ENCODE measurements around the gene KLRC4. TPM values are rescaled to one million over a fixed set of nuclear protein-coding genes. Genes with fewer than 3 reads are reported as not detected.

The KLRC4 gene
- total and polyA plus RNA-seq, 2 experiments from 2014 or later = not detected

GRCh38 chr12:10400829-10401228, 8.7 kb downstream of the KLRC4 start:
- H3K79me2 ChIP-seq (replicated peaks; ENCODE audit: insufficient read depth) = no peaks in the 10 kb centered on the region
- no peaks in the 10 kb centered on the region for H3F3A ChIP-seq (replicated peaks; ENCODE audit: low read depth)
- no peak overlapping the region for H3K4me2 ChIP-seq
- Mint-ChIP-seq H3K4me1 (peaks cover under 1% of the 10 kb centered on the region), H3K36me3 (ENCODE audit: low read depth) (no peaks in the 10 kb centered on the region), H3K4me3 (no peak overlapping the region), H3K9me3 (no peaks in the 10 kb centered on the region), H3K27ac (no peak overlapping the region), H3K27me3 (ENCODE audit: insufficient read depth, low read depth, poor library complexity) (no peaks in the 10 kb centered on the region)
- no peaks in the 10 kb centered on the region for H3K36me3 ChIP-seq (ENCODE audit: insufficient read depth)
- no peak for ATAC-seq
- H2AFZ ChIP-seq = no peak overlapping the region
- H3K27ac ChIP-seq (ENCODE audit: low read depth) = no peak overlapping the region
- TF ChIP-seq POLR2AphosphoS5 (IDR thresholded peaks at IDR 0.05; ENCODE audit: low read depth) (no peak), NANOG (IDR thresholded peaks at IDR 0.05; ENCODE audit: borderline replicate concordance) (no peak), EZH2phosphoT487 (IDR thresholded peaks at IDR 0.05; ENCODE audit: unreplicated experiment) (no peak), ZNF331 (CRISPR knock-in tag; IDR thresholded peaks at IDR 0.05; ENCODE audit: low read depth) (no peak), REST (IDR thresholded peaks at IDR 0.05; ENCODE audit: unreplicated experiment) (no peak), CTCF (conservative IDR thresholded peaks at IDR 0.05; ENCODE audit: low read depth in 2 of 2) (no peak), JUNB (IDR thresholded peaks at IDR 0.05; ENCODE audit: unreplicated experiment) (no peak)
- TF ChIP-seq, protein P1, sequence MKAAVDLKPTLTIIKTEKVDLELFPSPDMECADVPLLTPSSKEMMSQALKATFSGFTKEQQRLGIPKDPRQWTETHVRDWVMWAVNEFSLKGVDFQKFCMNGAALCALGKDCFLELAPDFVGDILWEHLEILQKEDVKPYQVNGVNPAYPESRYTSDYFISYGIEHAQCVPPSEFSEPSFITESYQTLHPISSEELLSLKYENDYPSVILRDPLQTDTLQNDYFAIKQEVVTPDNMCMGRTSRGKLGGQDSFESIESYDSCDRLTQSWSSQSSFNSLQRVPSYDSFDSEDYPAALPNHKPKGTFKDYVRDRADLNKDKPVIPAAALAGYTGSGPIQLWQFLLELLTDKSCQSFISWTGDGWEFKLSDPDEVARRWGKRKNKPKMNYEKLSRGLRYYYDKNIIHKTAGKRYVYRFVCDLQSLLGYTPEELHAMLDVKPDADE (IDR thresholded peaks at IDR 0.05) = no peak
- TF ChIP-seq, protein P2, sequence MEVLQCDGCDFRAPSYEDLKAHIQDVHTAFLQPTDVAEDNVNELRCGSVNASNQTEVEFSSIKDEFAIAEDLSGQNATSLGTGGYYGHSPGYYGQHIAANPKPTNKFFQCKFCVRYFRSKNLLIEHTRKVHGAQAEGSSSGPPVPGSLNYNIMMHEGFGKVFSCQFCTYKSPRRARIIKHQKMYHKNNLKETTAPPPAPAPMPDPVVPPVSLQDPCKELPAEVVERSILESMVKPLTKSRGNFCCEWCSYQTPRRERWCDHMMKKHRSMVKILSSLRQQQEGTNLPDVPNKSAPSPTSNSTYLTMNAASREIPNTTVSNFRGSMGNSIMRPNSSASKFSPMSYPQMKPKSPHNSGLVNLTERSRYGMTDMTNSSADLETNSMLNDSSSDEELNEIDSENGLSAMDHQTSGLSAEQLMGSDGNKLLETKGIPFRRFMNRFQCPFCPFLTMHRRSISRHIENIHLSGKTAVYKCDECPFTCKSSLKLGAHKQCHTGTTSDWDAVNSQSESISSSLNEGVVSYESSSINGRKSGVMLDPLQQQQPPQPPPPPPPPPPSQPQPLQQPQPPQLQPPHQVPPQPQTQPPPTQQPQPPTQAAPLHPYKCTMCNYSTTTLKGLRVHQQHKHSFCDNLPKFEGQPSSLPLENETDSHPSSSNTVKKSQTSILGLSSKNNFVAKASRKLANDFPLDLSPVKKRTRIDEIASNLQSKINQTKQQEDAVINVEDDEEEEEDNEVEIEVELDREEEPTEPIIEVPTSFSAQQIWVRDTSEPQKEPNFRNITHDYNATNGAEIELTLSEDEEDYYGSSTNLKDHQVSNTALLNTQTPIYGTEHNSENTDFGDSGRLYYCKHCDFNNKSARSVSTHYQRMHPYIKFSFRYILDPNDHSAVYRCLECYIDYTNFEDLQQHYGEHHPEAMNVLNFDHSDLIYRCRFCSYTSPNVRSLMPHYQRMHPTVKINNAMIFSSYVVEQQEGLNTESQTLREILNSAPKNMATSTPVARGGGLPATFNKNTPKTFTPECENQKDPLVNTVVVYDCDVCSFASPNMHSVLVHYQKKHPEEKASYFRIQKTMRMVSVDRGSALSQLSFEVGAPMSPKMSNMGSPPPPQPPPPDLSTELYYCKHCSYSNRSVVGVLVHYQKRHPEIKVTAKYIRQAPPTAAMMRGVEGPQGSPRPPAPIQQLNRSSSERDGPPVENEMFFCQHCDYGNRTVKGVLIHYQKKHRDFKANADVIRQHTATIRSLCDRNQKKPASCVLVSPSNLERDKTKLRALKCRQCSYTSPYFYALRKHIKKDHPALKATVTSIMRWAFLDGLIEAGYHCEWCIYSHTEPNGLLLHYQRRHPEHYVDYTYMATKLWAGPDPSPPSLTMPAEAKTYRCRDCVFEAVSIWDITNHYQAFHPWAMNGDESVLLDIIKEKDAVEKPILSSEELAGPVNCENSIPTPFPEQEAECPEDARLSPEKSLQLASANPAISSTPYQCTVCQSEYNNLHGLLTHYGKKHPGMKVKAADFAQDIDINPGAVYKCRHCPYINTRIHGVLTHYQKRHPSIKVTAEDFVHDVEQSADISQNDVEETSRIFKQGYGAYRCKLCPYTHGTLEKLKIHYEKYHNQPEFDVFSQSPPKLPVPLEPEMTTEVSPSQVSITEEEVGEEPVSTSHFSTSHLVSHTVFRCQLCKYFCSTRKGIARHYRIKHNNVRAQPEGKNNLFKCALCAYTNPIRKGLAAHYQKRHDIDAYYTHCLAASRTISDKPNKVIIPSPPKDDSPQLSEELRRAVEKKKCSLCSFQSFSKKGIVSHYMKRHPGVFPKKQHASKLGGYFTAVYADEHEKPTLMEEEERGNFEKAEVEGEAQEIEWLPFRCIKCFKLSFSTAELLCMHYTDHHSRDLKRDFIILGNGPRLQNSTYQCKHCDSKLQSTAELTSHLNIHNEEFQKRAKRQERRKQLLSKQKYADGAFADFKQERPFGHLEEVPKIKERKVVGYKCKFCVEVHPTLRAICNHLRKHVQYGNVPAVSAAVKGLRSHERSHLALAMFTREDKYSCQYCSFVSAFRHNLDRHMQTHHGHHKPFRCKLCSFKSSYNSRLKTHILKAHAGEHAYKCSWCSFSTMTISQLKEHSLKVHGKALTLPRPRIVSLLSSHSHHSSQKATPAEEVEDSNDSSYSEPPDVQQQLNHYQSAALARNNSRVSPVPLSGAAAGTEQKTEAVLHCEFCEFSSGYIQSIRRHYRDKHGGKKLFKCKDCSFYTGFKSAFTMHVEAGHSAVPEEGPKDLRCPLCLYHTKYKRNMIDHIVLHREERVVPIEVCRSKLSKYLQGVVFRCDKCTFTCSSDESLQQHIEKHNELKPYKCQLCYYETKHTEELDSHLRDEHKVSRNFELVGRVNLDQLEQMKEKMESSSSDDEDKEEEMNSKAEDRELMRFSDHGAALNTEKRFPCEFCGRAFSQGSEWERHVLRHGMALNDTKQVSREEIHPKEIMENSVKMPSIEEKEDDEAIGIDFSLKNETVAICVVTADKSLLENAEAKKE (CRISPR knock-in tag; IDR thresholded peaks at IDR 0.05) = no peak
- no peaks in the 10 kb centered on the region for H4K20me1 ChIP-seq (replicated peaks; ENCODE audit: insufficient read depth)
- no peaks in the 10 kb centered on the region for H3K27me3 ChIP-seq (ENCODE audit: insufficient read depth)
- H3K4me3 ChIP-seq = no peak overlapping the region
- H3K9me2 ChIP-seq (ENCODE audit: insufficient read depth) = no peaks in the 10 kb centered on the region
- DNase-seq (ENCODE audit: low spot score) = no peak
- peaks cover 2% of the 10 kb centered on the region; the same call in 1 of the 2 replicates for H3K4me1 ChIP-seq (ENCODE audit: insufficient read depth)

Measured in GM23338 (cell line).